G401 (cell line): Measurements from ENCODE around the gene HYDIN. TPM values are rescaled to one million over a fixed set of nuclear protein-coding genes. Genes with fewer than 3 reads are reported as not detected.

Source experiments
- DNase-seq: peaks from one replicate; pipeline ENCODE4 v3.0.0-alpha.2; 2015; ENCODE audit warnings: low spot score
- in situ Hi-C: cut with HindIII; loops from 2 replicates; pipeline ENCODE4 v1.10.0; 2016; ENCODE audit warnings: low sequenced_read_pairs, mixed read lengths
- total RNA-seq: library from RNA; depleted of rRNA; stranded (reverse); fragments of >200 nt; shearing (Covaris generic); gene quantifications from 2 replicates; pipeline ENCODE4 v1.2.3, GENCODE V29; 2014

The HYDIN gene
- total RNA-seq, 1 experiment from 2014 or later, result not detected

DNA sequence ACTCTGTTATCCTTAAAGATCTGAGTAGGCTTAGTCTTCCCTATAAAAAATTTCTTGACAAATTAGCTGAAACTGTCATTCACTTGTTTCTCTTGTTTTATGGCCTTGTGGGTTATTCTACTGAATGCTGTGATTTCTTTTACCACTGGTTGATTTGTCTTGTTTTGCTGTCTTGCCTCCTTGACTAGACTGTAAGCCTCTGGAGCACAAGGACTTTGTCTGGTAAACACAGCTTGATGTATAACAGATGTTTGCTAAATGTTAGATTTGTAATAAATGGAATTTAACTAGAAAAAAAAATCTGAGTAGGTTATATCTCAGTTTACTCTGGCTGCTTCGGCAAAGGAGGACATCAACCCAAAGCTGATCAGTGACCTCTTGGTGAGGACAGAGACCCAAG lies 451.2 kb downstream of the HYDIN start:
- in situ Hi-C loops, result no loop called here
- no peak for DNase-seq

GRCh38 chr16:70778901-70779309 lies 451.6 kb downstream of the HYDIN start:
- DNase-seq, result peak; percentile 37
- in situ Hi-C loops, result no loop called here

DNA sequence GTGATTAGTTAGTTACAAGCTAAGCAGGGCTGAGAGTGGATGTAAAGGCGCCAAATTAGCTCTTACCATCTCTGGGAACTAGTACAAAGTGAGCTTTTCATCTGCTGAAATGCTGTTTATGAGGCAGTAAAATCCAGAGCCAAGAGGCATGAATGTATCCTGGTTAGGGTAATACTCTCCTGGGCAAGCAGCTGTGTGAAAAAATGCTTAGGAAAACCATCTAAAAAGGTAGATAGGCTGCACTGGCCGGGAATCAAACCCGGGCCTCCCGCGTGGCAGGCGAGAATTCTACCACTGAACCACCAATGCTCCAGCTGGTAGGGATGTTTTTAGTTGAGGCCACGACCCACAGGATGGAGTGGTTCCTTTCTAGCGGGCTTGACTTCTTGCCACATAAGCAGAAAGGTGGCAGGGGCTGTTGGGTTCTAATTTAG lies 452.5 kb downstream of the HYDIN start:
- no peak for DNase-seq
- in situ Hi-C loops, result no loop called here

DNA sequence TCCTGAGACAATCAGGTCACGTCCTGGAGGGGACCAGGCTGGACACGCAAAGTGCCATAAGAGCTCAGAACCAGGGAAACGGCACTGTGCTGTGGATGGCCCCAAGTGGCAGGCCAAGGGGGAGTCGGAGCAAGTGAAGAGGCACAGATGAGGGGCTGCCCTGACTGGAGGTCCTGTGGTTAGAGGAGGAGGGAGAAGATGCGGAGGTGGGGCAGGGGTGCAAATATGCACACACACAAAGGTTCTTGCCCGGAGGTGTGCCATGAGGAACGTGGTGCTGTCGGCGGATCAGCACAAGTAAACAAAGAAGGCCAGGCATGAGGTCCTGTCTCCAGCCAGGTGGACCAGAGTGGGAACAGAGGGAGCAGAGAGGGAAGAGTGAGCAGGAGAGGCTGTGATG lies 453.0 kb downstream of the HYDIN start:
- DNase-seq, result no peak
- in situ Hi-C loops, result no loop called here

DNA sequence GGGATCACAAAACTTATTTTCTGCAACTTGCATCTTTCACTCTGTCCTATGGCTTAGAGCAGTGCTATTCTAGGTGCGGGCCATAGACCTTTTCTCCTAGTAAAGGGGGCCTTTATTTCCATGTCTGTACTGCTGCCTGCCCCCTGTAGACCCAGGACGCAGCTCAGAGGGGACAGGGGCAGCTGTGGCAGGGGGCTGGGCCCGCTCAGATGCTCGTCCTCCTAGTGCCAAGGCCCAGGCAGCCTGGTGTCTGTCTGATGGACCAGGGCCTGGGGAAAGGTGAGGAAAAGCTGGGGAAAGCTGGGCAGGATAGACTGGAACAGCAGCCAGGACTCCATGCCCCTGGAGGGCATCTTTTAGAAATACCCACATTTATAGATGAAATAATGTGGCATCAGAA lies 455.1 kb downstream of the HYDIN start:
- in situ Hi-C loops, result no loop called here

DNA sequence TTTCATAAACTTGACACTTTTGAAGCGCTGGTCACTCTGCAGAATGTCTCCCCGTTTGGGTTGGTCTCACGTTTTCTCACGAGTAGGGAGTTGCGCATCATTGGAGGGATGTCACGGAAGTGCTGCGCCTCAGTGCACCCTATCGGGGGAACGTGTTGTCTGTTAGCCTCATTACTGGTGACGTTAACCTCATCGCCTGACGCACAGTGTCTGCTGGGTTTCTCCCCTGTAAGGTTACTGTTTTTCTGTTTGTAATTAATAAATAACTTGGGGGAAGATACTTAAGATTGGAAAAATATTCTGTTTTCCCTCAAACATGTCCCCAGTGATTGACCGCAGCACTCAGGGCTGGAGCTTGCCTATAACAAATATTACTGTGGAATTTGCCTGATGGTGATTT lies 456.3 kb downstream of the HYDIN start:
- in situ Hi-C loops, result no loop called here
- no peak for DNase-seq

More for the DNA sequence above, 455.1 kb downstream of the HYDIN start:
- no peak for DNase-seq

- in situ Hi-C loops, result no loop called here
- no peak for DNase-seq
These were observed 458.0 kb downstream of the HYDIN start for GRCh38 chr16:70772493-70772892.

GRCh38 chr16:70770626-70771552 lies 459.6 kb downstream of the HYDIN start:
- in situ Hi-C loops, result no loop called here
- peak; percentile 86 for DNase-seq

DNA sequence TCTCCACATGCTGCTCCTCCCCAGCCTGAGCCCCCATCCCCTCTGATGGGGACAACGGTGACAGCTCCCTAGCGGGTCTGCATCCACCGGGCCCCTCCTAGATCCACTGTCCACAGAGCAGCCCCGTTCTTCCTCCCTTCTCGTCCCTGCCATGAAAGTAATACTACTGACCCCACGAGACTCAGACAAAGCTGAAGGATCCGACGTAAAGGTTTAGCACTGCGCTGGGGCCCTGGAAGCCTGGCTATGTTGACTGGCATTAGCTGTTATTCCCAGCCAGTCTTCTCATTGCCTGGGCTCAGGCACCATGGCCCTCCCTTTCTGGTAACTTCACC lies 460.3 kb downstream of the HYDIN start:
- DNase-seq, result no peak
- in situ Hi-C loops, result no loop called here

- in situ Hi-C loops, result no loop called here
- peak; percentile 54 for DNase-seq
These were observed 460.8 kb downstream of the HYDIN start for GRCh38 chr16:70769761-70770160.

DNA sequence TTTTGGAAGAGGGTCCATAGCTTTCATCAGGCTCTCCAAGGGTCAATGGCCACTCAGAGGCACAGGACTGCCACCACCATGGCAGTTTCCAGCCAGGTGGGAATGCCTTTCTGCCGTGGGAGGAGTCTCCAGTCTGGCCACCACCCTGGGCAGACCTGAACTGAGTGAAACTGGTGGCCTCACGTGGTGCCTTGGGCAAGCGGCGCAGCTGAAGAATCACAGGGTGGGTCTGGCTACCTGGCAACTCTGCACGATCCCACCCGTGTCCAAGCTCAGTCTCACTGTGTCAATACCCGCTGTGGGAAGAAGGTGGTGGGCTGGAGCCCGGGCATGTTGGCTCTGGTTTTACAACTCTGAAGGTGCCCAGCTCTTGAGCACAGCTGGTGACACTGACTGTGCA lies 461.4 kb downstream of the HYDIN start:
- DNase-seq, result no peak
- in situ Hi-C loops, result no loop called here

DNA sequence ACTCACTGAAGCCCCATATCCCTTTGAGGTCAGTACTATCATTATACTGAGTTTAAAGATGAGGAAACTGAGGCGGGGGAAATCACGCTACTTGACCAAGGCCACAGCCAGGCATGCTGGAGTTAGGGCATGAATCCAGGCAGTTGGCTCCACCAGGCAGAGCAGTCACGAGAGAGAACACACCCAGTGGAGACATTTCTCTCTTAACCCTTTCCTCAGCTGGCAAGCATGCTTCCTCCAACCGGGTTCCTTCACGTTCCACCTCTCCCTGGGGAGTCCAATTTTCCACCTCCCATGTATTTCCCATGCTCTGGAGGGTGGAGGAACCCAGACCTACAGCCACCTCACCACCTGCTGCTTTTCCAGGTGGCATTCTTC lies 462.3 kb downstream of the HYDIN start:
- in situ Hi-C loops, result no loop called here
- DNase-seq, result no peak

DNA sequence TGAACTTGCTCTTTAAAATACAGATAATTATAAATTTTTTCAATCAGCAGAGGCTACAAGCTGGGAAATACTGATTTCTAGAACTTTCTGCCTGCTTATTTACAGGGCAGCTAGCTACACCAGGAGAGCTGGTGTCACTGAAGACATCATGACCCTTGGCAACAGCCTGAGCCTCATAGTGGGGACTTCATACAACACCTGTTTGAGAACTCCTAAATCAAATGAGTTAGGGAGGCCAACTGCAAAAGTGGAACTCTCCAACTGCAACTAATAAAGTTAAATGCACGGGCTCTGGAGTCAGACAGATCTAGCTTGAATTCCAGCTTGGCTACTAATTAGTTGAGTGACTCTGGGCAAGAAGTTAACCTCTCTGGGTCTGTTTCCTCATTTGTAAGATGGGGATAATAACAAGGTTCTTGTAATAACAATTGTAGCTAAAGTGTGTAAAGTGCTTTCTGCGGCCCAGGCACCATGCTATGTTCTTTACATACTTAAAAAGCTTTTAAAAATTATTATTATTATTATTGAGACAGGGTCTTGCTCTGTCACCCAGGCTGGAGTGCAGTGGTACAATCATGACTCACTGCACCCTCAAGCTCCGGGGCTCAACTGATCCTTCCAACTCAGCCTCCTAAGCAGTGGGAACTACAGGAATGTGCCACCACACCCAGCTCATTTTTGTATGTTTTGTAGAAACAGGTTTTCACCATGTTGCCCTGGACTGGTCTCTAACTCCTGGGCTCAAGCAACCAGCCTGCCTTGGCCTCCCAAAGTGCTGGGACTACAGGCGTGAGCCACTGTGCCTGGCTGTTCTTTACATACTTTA lies 462.9 kb downstream of the HYDIN start:
- in situ Hi-C loops, result no loop called here
- DNase-seq, result no peak

DNA sequence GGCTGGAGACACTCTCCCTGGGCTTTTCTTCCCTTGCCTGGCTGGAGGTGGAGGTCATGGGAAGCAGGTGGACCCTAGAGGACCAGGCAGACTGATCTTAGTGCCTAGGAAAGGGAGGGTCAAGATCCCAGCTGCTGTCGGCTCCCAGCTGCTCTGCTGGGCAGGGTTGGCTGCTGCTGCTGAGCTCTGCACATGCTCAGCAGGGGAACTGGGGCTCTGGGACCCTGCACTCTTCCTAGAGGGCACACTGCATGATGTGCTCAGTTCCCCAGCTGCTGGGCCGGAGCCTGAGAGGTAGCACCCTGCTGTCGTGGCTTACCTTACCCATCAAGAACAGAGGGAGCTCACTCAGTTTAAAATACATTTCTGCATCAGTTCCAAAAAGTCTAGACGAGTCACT lies 463.9 kb downstream of the HYDIN start:
- no peak for DNase-seq
- in situ Hi-C loops, result no loop called here

GRCh38 chr16:70766176-70766575 lies 464.3 kb downstream of the HYDIN start:
- no peak for DNase-seq
- in situ Hi-C loops, result no loop called here

DNA sequence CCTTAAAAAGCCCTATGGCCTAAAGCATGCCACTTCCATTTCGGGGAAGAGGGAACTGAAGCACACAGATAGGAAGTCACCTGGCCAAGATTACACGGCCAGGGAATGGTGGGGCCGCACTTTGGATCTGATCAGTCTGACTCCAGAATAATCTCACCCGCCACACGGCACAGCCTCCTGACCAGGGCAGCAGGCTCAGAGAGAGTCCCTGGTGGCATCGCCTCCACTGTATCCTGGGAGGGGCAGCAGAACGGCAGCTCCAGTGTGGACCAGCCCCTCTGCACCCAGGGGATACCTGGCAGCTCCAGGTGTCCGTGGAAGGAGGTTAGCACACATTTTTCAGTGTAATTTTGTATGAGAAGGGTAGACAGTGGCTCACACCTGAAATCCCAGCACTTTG lies 465.0 kb downstream of the HYDIN start:
- in situ Hi-C loops, result no loop called here

DNA sequence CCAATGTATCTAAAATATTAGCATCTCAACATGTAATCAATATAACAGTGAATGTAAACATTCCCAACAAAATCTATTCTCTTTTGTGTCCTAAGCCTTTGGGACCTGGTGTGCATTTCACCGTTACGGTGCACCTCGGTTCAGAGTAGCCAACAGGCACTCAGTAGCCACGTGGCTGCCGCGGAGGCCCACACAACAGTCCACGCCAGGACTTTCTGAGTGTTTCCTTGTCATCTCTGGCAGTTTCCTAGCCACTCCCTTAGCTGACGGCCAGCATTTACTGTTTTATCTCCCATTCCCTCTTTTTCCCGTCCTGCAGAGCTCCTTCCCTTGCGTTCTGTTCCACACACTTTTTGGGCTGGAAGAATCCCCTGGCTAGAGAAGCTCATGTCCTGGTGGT lies 465.9 kb downstream of the HYDIN start:
- in situ Hi-C loops, result no loop called here
- DNase-seq, result no peak

More for the DNA sequence above, 465.0 kb downstream of the HYDIN start:
- no peak for DNase-seq

- no peak for DNase-seq
- in situ Hi-C loops, result no loop called here
These were observed 470.3 kb downstream of the HYDIN start for GRCh38 chr16:70760221-70760620.

DNA sequence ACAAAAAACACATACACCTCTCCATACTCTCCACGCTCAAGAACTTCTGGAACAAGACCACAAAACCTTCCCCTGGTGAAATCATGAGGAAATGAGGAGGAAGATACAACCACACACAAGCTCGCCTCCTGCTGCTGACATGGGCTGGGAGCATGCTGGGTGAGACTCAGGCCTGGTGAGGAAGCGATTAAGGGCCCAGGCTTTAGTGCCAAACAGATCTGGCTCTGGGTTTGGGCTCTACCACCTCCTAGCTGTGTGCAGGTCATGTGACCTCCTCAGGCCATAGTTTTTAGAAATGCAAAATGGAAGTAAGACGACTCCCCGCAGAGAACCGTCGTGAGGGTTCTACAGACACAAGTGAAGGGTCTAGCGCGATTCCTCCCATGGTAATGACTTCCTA lies 470.9 kb downstream of the HYDIN start:
- no peak for DNase-seq
- in situ Hi-C loops, result no loop called here

- no peak for DNase-seq
- in situ Hi-C loops, result no loop called here
These were observed 471.7 kb downstream of the HYDIN start for GRCh38 chr16:70758786-70759185.
